WI38 (cell line): Measurements from ENCODE around the gene PLXDC1.
"Not testable (repeated sequence)": the region's sequence is repeated elsewhere in the genome, so short reads cannot be mapped to it uniquely, and the experiment has no call there.

Source experiments
- H3K4me3 ChIP-seq: 2 replicates; pipeline ENCODE4 v1.5.1; 2011; ENCODE audit warnings: low read depth, mild to moderate bottlenecking, control low read depth, low read length
- CTCF ChIP-seq: IDR thresholded peaks from 2 replicates; pipeline ENCODE4 v1.5.1; 2012; ENCODE audit warnings: low read depth, mild to moderate bottlenecking, control low read depth, low read length

Gene PLXDC1

GRCh38 chr17:39022924-39023323 is 128.5 kb downstream of the PLXDC1 start:
- no peak overlapping the region for H3K4me3 ChIP-seq
- no peak for TF ChIP-seq CTCF

GRCh38 chr17:39020037-39020436 is 131.4 kb downstream of the PLXDC1 start:
- H3K4me3 ChIP-seq = not testable (repeated sequence)

GRCh38 chr17:39018267-39019134 is 132.9 kb downstream of the PLXDC1 start:
- TF ChIP-seq CTCF = no peak
- H3K4me3 ChIP-seq = no peak overlapping the region

GRCh38 chr17:39016193-39017153 is 135.0 kb downstream of the PLXDC1 start:
- no peak for TF ChIP-seq CTCF
- H3K4me3 ChIP-seq = no peak overlapping the region

- H3K4me3 ChIP-seq = no peak overlapping the region
- TF ChIP-seq CTCF = no peak
Observed at GRCh38 chr17:39015546-39015935, 135.9 kb downstream of the PLXDC1 start.

GRCh38 chr17:39014795-39015545 is 136.5 kb downstream of the PLXDC1 start:
- H3K4me3 ChIP-seq = no peak overlapping the region
- no peak for TF ChIP-seq CTCF

GRCh38 chr17:39014044-39014794 is 137.2 kb downstream of the PLXDC1 start:
- no peak overlapping the region for H3K4me3 ChIP-seq
- TF ChIP-seq CTCF = no peak
